ENCODE results near the gene CBX3. TPM values are rescaled to one million over a fixed set of nuclear protein-coding genes. Genes with fewer than 3 reads are reported as not detected.

The CBX3 gene
- total and polyA plus RNA-seq, 2 of the 8 experiments (the other 6 are each of a cell fraction or from before 2014, with no cell fraction given) = 71.3 to 258 TPM

- Histone ChIP-seq H3K56ac (replicated peaks; ENCODE audit: insufficient read length, low read depth, low read length) (no peak overlapping the region), H4K5ac (ENCODE audit: insufficient read length, low read depth, low read length) (no peak overlapping the region), H2BK20ac (ENCODE audit: low read length) (no peak overlapping the region), H4K20me1 (replicated peaks in 1 of 2; ENCODE audit: control insufficient read depth in 1 of 2, insufficient read depth in 2 of 2, low read length in 2 of 2) (peaks cover 18 to 25% of the 10 kb centered on the region in 2 experiments), H2AK5ac (ENCODE audit: low read depth, low read length) (no peak overlapping the region), H2BK12ac (ENCODE audit: low read depth, low read length) (no peak overlapping the region), H3K4me1 (replicated peaks in 1 of 4; ENCODE audit: control insufficient read depth in 3 of 4, insufficient read depth in 4 of 4, low read length in 3 of 4) (no peaks in the 10 kb centered on the region), H3K14ac (ENCODE audit: insufficient read length) (no peak overlapping the region), H3K36me3 (ENCODE audit: control insufficient read depth in 2 of 4, insufficient read depth in 4 of 4, low read length in 3 of 4) (peaks cover 39 to 66% (median 56%) of the 10 kb centered on the region in 4 experiments), H2BK15ac (ENCODE audit: low read length) (no peak overlapping the region), H3K23ac (ENCODE audit: insufficient read length) (no peak overlapping the region), H4K91ac (replicated peaks; ENCODE audit: insufficient read length, low read length) (no peak overlapping the region), H3K4me3 (ENCODE audit: extremely low read depth in 1 of 4, insufficient read depth in 2 of 4, low read depth in 3 of 4, low read length in 4 of 4) (no peak overlapping the region), H4K8ac (ENCODE audit: extremely low read depth, insufficient read depth, low read length) (no peak overlapping the region), H3K4ac (replicated peaks; ENCODE audit: insufficient read length, low read depth, low read length) (no peak overlapping the region), H3K4me2 (ENCODE audit: insufficient read depth in 1 of 2, low read depth in 2 of 2, low read length in 2 of 2) (no peak overlapping the region), H3K18ac (ENCODE audit: extremely low read depth, low read length) (no peak overlapping the region), H3K27me3 (replicated peaks in 1 of 4; ENCODE audit: control insufficient read depth in 3 of 4, extremely low read depth in 1 of 4, insufficient read depth in 3 of 4, low read length in 3 of 4) (no peaks in the 10 kb centered on the region), H3K23me2 (ENCODE audit: low read depth, low read length) (no peaks in the 10 kb centered on the region), H3K27ac (ENCODE audit: low read depth, low read length) (no peak overlapping the region), H2BK5ac (ENCODE audit: low read depth, low read length) (no peak overlapping the region), H3K9me3 (ENCODE audit: insufficient read depth in 2 of 2, low read depth in 1 of 2, low read length in 1 of 2) (no peaks in the 10 kb centered on the region), H2AFZ (ENCODE audit: low read length) (no peak overlapping the region), H3K79me1 (ENCODE audit: low read depth, low read length) (no peaks in the 10 kb centered on the region), H2BK120ac (replicated peaks; ENCODE audit: low read depth, low read length) (no peak overlapping the region), H3K79me2 (ENCODE audit: control insufficient read depth in 1 of 2, insufficient read depth in 2 of 2, low read length in 2 of 2) (peaks cover 0 to 24% of the 10 kb centered on the region in 2 experiments; a peak in 2 of 4 replicates), H3K9ac (replicated peaks in 1 of 4; ENCODE audit: extremely low read depth in 1 of 4, low read depth in 3 of 4, low read length in 3 of 4) (no peak overlapping the region)
- CTCF ChIA-PET (ENCODE audit: partially characterized antibody) = interaction anchor here (0.8 to 5.6 kb wide), 10 partner anchors 9 to 297 kb away, joined by 3 to 30 read pairs (median 4); partner anchors contain the start of gene HNRNPA2B1
- DNase-seq (ENCODE audit: low read depth in 1 of 2, low spot score in 2 of 2) (no peak), FAIRE-seq (no peak)
- POLR2A ChIA-PET (ENCODE audit: partially characterized antibody) = interaction anchor here (0.7 to 17.3 kb wide), 44 partner anchors 8 to 297 kb away, joined by 3 to 578 read pairs (median 6); partner anchors contain the start of genes CBX3, HNRNPA2B1, NFE2L3 and SNX10
- WGBS, 2 experiments (ENCODE audit: extremely low coverage in 1 of 2, insufficient coverage in 1 of 2, insufficient read length in 1 of 2, insufficient replicate concordance in 2 of 2, low coverage in 1 of 2, low lambda C conversion rate in 2 of 2, missing lambda C conversion rate in 1 of 2) = 87% methylated on average over 3 of the region's 3 CpGs; no CpG with 5 or more reads in 1 of the 2 experiments
- TF ChIP-seq RBBP5 (IDR thresholded peaks at IDR 0.05; ENCODE audit: borderline replicate concordance, low read depth, low read length) (no peak), CBX8 (IDR thresholded peaks at IDR 0.05; ENCODE audit: borderline replicate concordance, low read depth, low read length) (no peak), POLR2A (IDR thresholded peaks at IDR 0.05; ENCODE audit: control extremely low read depth in 1 of 2, low read depth in 2 of 2, low read length in 2 of 2) (peak; percentile 21 to 87), SIRT6 (IDR thresholded peaks at IDR 0.05; ENCODE audit: low read length) (peak; percentile 92), NRF1 (IDR thresholded peaks at IDR 0.05; ENCODE audit: low read depth, low read length) (peak; percentile 33; the same call in 1 of the 2 replicates), E2F6 (IDR thresholded peaks at IDR 0.05) (no peak), SP1 (IDR thresholded peaks at IDR 0.05; ENCODE audit: low read depth, low read length) (no peak), RFX5 (IDR thresholded peaks at IDR 0.05; ENCODE audit: borderline replicate concordance, low read depth, low read length) (0 out of 2 replicates have a peak, but pooled peaks have one; percentile 31), POLR2AphosphoS5 (IDR thresholded peaks at IDR 0.05; ENCODE audit: low read depth, low read length) (peak; percentile 77), JUND (IDR thresholded peaks at IDR 0.05; ENCODE audit: low read length) (no peak), RNF2 (IDR thresholded peaks at IDR 0.05; ENCODE audit: borderline replicate concordance, low read depth, low read length, missing control alignments, poor library complexity, severe bottlenecking) (no peak), KDM4A (IDR thresholded peaks at IDR 0.05; ENCODE audit: low read depth, low read length, severe bottlenecking) (no peak), CEBPB (IDR thresholded peaks at IDR 0.05; ENCODE audit: low read depth, low read length) (peak; percentile 78)
Measured at GRCh38 chr7:26188957-26189541, 12.5 kb upstream of the CBX3 start.

Data from H1 (cell line).